Activated CD8-positive, alpha-beta memory T cell treated with anti-CD3 and anti-CD28 coated beads, Interleukin-2, amount 50 U/mL, for 48 hours (primary cell): ENCODE data around the gene EDAR.

ENCODE experiments used
- DNase-seq: peaks from one replicate; pipeline ENCODE4 v3.0.0-alpha.2; 2020

EDAR gene

GRCh38 chr2:108906403-108907077 is 82.5 kb downstream of the EDAR start:
- DNase-seq = no peak

GRCh38 chr2:108905906-108906305 is 83.1 kb downstream of the EDAR start:
- no peak for DNase-seq

- DNase-seq = no peak
Observed at GRCh38 chr2:108905176-108905575, 83.8 kb downstream of the EDAR start.

- DNase-seq = no peak
Observed at GRCh38 chr2:108904680-108905079, 84.3 kb downstream of the EDAR start.

GRCh38 chr2:108898315-108899082 is 90.5 kb downstream of the EDAR start:
- DNase-seq = no peak

- no peak for DNase-seq
Observed at GRCh38 chr2:108896741-108897140, 92.3 kb downstream of the EDAR start.

GRCh38 chr2:108895188-108895587 is 93.8 kb downstream of the EDAR start:
- no peak for DNase-seq

GRCh38 chr2:108894766-108895165 is 94.3 kb downstream of the EDAR start:
- no peak for DNase-seq

GRCh38 chr2:108893277-108893676 is 95.7 kb downstream of the EDAR start:
- DNase-seq = no peak

GRCh38 chr2:108889907-108890306 is 99.1 kb downstream of the EDAR start:
- DNase-seq = no peak

GRCh38 chr2:108884619-108885018 is 104.4 kb downstream of the EDAR start:
- DNase-seq = no peak

- DNase-seq = no peak
Observed at GRCh38 chr2:108878276-108878675, 110.7 kb downstream of the EDAR start.

GRCh38 chr2:108877506-108877905 is 111.5 kb downstream of the EDAR start:
- no peak for DNase-seq

- no peak for DNase-seq
Observed at GRCh38 chr2:108870069-108870644, 118.9 kb downstream of the EDAR start.

GRCh38 chr2:108869542-108869941 is 119.5 kb downstream of the EDAR start:
- DNase-seq = no peak

- DNase-seq = no peak
Observed at GRCh38 chr2:108868911-108869310, 120.1 kb downstream of the EDAR start.

GRCh38 chr2:108866041-108866440 is 123.0 kb downstream of the EDAR start:
- DNase-seq = no peak

GRCh38 chr2:108858894-108859293 is 130.1 kb downstream of the EDAR start:
- DNase-seq = no peak

- DNase-seq = no peak
Observed at GRCh38 chr2:108855194-108855593, 133.8 kb downstream of the EDAR start.

- DNase-seq = no peak
Observed at GRCh38 chr2:108854484-108854883, 134.5 kb downstream of the EDAR start.

GRCh38 chr2:108853421-108853820 is 135.6 kb downstream of the EDAR start:
- DNase-seq = no peak

GRCh38 chr2:108852375-108852774 is 136.6 kb downstream of the EDAR start:
- no peak for DNase-seq

GRCh38 chr2:108847000-108847399 is 142.0 kb downstream of the EDAR start:
- DNase-seq = no peak

- DNase-seq = no peak
Observed at GRCh38 chr2:108845923-108846322, 143.1 kb downstream of the EDAR start.
